Measurements from ENCODE around the gene DENND2C. TPM values are rescaled to one million over a fixed set of nuclear protein-coding genes. Genes with fewer than 3 reads are reported as not detected.

The DENND2C gene
- total RNA-seq, 1 donor from 2014 or later: 2.6 TPM

DNA sequence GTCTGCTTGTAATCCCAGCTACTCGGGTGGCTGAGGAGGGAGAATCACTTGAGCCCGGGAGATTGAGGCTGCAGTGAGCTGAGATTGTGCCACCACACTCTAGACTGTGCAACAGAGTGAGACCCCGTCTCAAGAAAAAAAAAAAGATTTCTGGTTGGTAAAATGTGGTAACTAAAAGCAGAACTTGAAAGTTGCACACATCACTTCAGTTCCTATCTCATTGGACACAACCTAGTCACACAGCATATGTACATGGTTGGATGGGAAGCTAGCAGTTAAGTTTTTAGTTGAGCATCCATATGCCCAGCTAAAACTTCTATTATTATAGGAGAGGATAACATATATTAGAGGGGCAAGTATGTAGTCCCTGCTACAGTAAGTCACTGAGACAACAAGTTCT is 110.5 kb downstream of the DENND2C start:
- no peak for DNase-seq
- intact Hi-C loops (cut with DNase I): loop anchor here (10.0 kb wide), 1 partner anchor 215 kb away; no protein-coding TSS in a partner anchor
- no peak for ATAC-seq (ENCODE audit: poor library complexity)

DNA sequence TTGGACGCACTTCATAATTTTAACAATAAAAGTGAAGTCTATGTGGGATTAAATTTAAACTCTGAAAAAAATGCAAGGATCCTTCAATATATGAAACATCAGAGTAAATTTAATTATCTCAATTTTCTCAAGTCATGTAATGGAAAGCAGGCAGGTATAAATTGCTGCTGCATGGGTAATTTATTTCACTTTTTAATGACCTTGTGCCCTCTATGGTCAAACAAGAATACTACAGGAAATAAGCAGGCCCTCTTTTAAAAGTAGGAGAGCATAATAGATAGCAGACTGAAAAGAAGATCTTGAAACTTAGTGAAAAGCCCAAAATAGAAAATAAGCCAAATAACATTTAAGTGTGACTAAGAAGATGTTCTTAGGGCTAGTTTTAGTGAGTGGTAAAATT is 111.3 kb downstream of the DENND2C start:
- DNase-seq: no peak
- intact Hi-C loops (cut with DNase I): loop anchor here (10.0 kb wide), 1 partner anchor 214 kb away; no protein-coding TSS in a partner anchor
- no peak for ATAC-seq (ENCODE audit: poor library complexity)

DNA sequence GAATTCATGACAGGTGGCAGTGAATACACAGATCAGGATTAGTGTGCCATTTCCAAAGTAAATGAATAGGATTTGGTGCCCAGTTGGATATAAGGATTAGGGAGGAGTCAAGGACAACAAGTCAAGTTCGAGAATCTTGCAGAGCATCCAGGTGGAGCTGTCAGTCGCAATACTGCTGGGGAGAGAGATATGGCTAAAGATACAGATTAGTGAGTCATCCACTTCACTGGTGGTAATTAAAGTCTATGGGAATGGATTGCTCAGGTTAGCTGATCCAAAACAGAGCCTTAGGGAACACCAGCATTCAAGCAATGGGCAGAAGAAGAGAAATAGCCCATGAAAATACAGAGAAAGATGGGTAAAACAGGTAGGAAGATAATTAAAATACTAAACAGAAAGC is 115.3 kb downstream of the DENND2C start:
- ATAC-seq (ENCODE audit: poor library complexity): no peak
- intact Hi-C loops (cut with DNase I): loop anchor here (10.0 kb wide), 1 partner anchor 210 kb away; no protein-coding TSS in a partner anchor

DNA sequence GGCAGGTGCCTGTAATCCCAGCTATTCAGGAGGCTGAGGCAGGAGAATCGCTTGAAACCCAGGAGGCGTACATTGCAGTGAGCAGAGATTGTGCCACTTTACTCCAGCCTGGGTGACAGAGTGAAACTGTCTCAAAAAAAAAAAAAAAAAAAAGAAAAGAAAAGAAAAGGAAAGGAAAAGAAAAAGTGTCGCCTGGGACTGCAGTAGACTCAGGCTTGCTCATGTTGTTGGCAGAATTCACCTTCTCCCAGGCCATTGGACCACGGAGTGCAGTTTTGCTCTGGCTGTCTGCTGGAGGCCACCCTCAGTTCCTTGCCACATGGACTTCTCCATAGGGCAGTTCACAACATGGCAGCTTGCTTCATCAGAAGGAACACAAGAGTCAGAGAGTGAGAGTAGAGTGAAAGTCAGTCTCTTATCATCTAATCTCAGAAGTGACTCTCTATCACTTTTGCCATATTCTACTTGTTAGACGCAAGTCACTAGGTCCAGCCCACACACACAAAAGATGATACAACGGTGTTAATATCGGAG is 117.7 kb downstream of the DENND2C start:
- ATAC-seq (ENCODE audit: poor library complexity) (no peak), DNase-seq (no peak)
- intact Hi-C loops (cut with DNase I): loop anchor here (10.0 kb wide), 1 partner anchor 207 kb away; no protein-coding TSS in a partner anchor

More for the DNA sequence above, 115.3 kb downstream of the DENND2C start:
- DNase-seq: no peak

DNA sequence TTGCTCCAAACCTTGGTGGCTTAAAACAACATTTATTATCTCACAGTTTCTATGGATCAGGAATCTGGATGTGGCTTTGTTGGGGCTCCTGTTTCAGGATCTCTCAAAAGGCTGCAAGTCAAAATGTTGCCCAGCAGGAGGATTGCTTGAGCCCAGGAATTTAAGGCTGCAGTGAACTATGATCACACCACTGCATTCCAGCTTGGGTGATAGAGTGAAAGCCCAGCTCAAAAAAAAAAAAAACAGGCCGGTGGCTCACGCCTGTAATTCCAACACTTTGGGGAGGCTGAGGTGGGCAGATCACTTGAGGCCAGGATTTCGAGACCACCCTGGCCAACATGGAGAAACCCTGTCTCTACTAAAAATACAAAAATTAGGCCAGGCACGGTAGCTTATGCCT is 118.4 kb downstream of the DENND2C start:
- no peak for ATAC-seq (ENCODE audit: poor library complexity)
- no peak for DNase-seq
- intact Hi-C loops (cut with DNase I): loop anchor here (10.0 kb wide), 1 partner anchor 207 kb away; no protein-coding TSS in a partner anchor

DNA sequence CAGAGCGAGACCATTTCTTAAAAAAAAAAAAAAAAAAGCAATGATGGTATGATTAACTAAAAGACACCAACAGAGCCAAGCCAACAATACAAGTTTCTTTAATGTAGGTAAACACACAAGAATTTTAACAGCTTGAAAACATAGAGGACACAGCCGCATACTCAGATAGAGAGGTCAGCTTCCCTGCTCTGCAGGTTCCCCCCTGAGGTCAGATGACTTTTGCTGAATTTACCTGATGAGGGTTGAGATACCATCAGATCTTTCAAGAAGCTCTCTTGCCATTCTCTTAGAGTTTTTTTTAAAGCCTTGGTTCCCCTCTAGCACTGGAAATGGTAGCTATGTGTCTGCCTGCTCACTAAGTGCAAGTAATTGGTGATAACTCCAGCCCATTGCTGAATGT is 119.5 kb downstream of the DENND2C start:
- intact Hi-C loops (cut with DNase I): loop anchor here (10.0 kb wide), 1 partner anchor 206 kb away; no protein-coding TSS in a partner anchor
- ATAC-seq (ENCODE audit: poor library complexity) (no peak), DNase-seq (no peak)

DNA sequence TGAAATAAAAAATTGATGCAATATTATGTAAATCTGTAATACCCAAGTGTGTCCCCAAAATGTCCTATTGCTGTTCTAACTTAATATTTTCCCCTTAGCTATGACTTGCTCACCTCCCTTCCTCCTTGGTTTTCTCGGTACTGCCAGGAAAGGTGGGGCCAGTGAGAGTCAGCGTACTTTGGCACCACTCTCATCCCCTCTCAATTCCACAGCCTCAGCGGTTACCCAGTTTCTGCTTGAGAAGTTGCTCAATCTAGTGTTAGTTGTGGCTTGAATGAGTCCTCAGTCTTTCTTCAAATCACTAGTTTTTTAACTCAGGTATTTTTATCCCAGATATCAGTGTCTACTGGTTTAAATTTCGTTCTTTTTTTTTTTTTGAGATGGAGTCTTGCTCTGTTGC is 120.7 kb downstream of the DENND2C start:
- intact Hi-C loops (cut with DNase I): no loop called here
- no peak for ATAC-seq (ENCODE audit: poor library complexity)
- no peak for DNase-seq

DNA sequence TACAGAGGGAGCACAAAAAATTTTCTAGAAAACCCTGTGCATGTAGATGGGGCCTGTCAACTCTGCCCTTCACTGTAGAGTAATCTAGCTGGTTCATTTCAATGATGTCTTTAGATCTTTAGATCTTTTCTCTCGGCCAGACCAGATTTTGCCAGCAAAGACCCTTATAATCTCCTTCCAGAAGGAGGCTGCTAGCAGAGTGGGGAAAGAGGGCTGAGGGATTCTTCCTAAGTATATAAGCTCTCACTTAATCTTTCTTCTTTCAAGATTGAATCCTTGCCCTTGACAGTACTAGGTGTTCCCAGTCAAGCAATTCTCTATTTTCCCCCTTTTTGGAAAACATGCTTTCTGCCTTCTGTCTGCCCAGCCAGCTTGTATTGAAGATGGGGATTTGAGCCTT is 122.8 kb downstream of the DENND2C start:
- ATAC-seq (ENCODE audit: poor library complexity) (no peak), DNase-seq (no peak)
- intact Hi-C loops (cut with DNase I): no loop called here

DNA sequence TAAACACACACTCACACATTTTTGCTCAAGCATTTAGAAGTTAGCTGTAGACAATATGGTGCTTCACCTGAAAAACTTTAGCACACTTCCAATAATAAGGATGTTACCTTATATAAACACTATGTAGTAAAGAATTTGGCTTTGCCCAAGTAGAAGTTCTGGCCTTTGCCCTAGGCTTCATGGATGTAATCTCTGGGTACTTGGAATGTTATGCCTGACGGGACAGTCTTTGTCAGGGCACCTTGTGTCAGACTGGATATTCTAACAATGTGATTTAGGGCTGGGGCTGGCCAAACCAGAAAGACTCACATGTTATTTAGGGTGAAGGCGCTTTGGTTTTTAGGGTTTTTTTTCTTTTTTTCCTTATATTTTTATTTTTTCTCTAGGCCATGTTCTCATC is 124.1 kb downstream of the DENND2C start:
- no peak for ATAC-seq (ENCODE audit: poor library complexity)
- DNase-seq: no peak
- intact Hi-C loops (cut with DNase I): no loop called here

DNA sequence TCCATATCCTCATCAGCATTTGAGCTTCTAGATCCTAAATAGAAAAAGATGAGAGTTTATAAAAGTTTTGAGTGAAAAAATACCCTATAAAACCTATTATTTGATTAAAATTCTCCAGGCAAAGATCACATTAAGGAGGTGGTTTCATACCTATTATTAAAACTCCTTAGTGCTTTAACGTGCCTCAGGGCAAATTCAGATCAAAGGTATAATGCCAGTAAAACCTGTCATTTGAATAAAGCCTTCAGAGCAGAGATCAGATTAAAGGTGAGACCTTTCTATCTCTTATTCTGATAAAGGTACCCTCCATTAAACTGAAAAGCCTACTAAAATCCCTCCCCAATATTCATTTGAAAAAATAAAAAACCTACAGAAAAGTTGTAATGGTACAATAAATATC is 124.5 kb downstream of the DENND2C start:
- DNase-seq: no peak
- no peak for ATAC-seq (ENCODE audit: poor library complexity)
- intact Hi-C loops (cut with DNase I): no loop called here

DNA sequence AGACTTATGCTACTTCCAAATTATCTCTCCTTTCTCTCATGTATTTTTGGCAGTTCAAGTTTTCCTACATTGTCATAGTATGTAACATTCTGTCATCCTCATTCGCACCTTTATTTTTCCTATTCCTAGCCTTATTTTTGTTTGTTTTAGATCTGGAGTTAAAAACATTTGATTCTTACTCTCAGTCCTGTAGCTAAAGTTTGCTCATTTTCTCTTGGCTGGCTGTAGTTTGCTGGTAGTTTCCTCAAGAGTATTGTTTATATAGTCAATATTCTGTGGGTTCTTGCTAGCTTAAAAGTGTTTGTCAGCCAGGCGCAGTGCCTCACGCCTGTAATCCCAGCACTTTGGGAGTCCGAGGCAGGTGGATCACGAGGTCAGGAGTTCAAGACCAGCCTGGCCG is 129.0 kb downstream of the DENND2C start:
- no peak for ATAC-seq (ENCODE audit: poor library complexity)
- intact Hi-C loops (cut with DNase I): no loop called here
- DNase-seq: no peak

DNA sequence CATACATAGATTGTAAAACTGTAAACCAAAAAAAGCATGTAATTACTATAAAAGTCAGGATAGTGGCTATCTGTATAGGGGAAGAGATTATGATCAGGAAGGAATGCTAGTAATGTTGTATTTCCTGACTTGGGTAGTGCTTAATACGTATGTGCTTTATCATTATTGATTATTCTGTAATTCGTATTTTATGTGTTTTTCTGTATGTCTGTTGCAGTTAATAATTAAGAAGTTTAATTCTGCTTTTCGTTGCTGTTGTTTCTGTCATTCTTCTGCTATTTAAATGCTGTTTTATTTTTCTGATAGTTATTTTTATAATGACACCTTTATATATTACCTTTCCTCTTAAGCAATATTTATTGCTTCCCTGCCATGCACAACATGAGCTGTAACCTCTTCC is 129.6 kb downstream of the DENND2C start:
- no peak for DNase-seq
- ATAC-seq (ENCODE audit: poor library complexity): no peak
- intact Hi-C loops (cut with DNase I): no loop called here

DNA sequence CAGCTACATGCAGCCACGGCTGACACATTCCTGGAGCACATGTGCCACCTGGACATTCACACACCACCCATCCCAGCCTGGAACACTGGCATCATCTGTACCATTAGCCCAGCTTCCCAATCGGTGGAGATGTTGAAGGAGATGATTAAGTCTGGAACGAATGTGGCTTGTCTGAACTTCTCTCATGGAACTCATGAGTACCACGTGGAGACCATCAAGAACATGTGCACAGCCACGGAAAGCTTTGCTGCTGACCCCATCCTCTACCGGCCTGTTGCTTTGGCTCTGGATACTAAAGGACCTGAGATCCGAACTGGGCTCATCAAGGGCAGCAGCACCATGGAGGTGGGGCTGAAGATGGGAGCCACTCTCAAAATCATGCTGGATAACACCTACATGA is 133.8 kb downstream of the DENND2C start:
- intact Hi-C loops (cut with DNase I): no loop called here
- ATAC-seq (ENCODE audit: poor library complexity) (no peak), DNase-seq (no peak)

DNA sequence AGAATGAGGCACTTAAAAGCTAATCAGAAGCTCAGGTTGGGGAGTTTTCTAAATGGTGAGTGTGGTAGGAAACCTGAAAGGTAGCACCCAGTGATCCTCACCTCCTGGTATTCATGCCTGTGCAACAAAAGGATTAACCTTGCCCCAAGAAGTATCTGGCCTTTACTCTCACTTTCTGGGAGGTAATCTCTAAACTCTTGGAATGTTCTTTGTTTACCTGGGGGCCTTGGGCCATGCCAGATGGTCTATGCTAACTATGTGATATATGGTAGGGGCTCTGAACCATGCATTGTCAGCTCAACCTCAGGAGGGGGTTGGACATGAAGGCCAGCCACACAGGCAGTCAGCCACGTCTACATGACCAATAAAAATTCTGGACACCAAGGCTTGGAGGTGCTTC is 134.4 kb downstream of the DENND2C start:
- DNase-seq: no peak
- no peak for ATAC-seq (ENCODE audit: poor library complexity)
- intact Hi-C loops (cut with DNase I): no loop called here

Other genes starting within 250 kb of the DENND2C start
- gene TRIM33, start 158.8 kb downstream of the DENND2C start, total RNA-seq: 13.3 TPM
- gene BCAS2, start 88.4 kb downstream of the DENND2C start, total RNA-seq: 27.9 TPM
- not detected for gene AMPD1, start 25.5 kb upstream of the DENND2C start, total RNA-seq
- gene NRAS, start 46.7 kb upstream of the DENND2C start, total RNA-seq: 5.9 TPM
- 901 TPM for gene CSDE1, start 87.9 kb upstream of the DENND2C start, total RNA-seq
- 26.5 TPM for gene SIKE1, start 110.6 kb upstream of the DENND2C start, total RNA-seq
- gene SYCP1, start 184.8 kb upstream of the DENND2C start, total RNA-seq: not detected